OCI-LY1 (cell line): ENCODE data around the gene RBM47.
A peak's percentile ranks its signal among the peaks of the same experiment; 100 is the strongest.
"Not testable (repeated sequence)": the region's sequence is repeated elsewhere in the genome, so short reads cannot be mapped to it uniquely, and the experiment has no call there.

Experiments
- H2AFZ ChIP-seq: fragments of 200-600 bp; sonication (generic), shearing (Covaris generic); 2 replicates; pipeline ENCODE4 v1.6.0; 2014; ENCODE audit warnings: antibody characterized with exemption, mild to moderate bottlenecking, low read length
- H3F3A ChIP-seq: fragments of 200-600 bp; sonication (generic), shearing (Covaris generic); 2 replicates; pipeline ENCODE4 v1.6.0; 2014; ENCODE audit warnings: mild to moderate bottlenecking, antibody characterized with exemption, low read length, moderate library complexity; ENCODE audit not compliant: insufficient read depth
- H3K27ac ChIP-seq: fragments of 200-600 bp; sonication (generic); 2 replicates; pipeline ENCODE4 v1.5.1; 2014; ENCODE audit warnings: low read length, mixed run types, mild to moderate bottlenecking, low read depth; ENCODE audit not compliant: poor library complexity, severe bottlenecking
- H3K27me3 ChIP-seq: fragments of 200-600 bp; sonication (generic); 2 replicates; pipeline ENCODE4 v1.6.0; 2014; ENCODE audit warnings: antibody characterized with exemption, mild to moderate bottlenecking, low read length, moderate library complexity; ENCODE audit not compliant: insufficient read depth
- H3K36me3 ChIP-seq: fragments of 200-600 bp; sonication (generic); 2 replicates; pipeline ENCODE4 v1.6.1; 2014; ENCODE audit warnings: mild to moderate bottlenecking, antibody characterized with exemption, low read length, moderate library complexity, mixed read lengths; ENCODE audit not compliant: insufficient read depth
- H3K4me1 ChIP-seq: fragments of 200-600 bp; sonication (generic); 2 replicates; pipeline ENCODE4 v1.5.1; 2014; ENCODE audit warnings: mild to moderate bottlenecking, low read length, moderate library complexity; ENCODE audit not compliant: insufficient read depth, severe bottlenecking
- H3K4me2 ChIP-seq: fragments of 200-600 bp; sonication (generic), shearing (Covaris generic); 2 replicates; pipeline ENCODE4 v1.6.1; 2014; ENCODE audit warnings: low read length
- H3K4me3 ChIP-seq: fragments of 200-600 bp; sonication (generic); 2 replicates; pipeline ENCODE4 v1.5.1; 2014; ENCODE audit warnings: low read length, low read depth, mild to moderate bottlenecking, mixed read lengths; ENCODE audit not compliant: poor library complexity, severe bottlenecking
- H3K79me2 ChIP-seq: fragments of 200-600 bp; shearing (Covaris generic); 2 replicates; pipeline ENCODE4 v1.6.1; 2016; ENCODE audit warnings: mixed run types, low read length, mixed read lengths; ENCODE audit not compliant: insufficient read depth
- H3K9ac ChIP-seq: fragments of 200-600 bp; sonication (generic), shearing (Covaris generic); 2 replicates; pipeline ENCODE4 v1.6.1; 2014; ENCODE audit warnings: mild to moderate bottlenecking, low read length, mixed read lengths
- H3K9me2 ChIP-seq: fragments of 200-600 bp; sonication (generic), shearing (Covaris generic); 2 replicates; pipeline ENCODE4 v1.6.1; 2014; ENCODE audit warnings: low read depth, mild to moderate bottlenecking, low read length, mixed read lengths
- H3K9me3 ChIP-seq: fragments of 200-600 bp; shearing (Covaris generic); 2 replicates; pipeline ENCODE4 v1.6.1; 2014; ENCODE audit warnings: low read length, mixed read lengths
- H4K20me1 ChIP-seq: fragments of 200-600 bp; sonication (generic), shearing (Covaris generic); 2 replicates; pipeline ENCODE4 v1.6.0; 2016; ENCODE audit warnings: mild to moderate bottlenecking, low read length; ENCODE audit not compliant: insufficient read depth
- CTCF ChIP-seq: fragments of 200-600 bp; sonication (generic), shearing (Covaris generic); IDR thresholded peaks from 2 replicates; pipeline ENCODE4 v1.5.1; 2017; ENCODE audit warnings: mild to moderate bottlenecking, antibody characterized with exemption, low read length, moderate library complexity, mixed read lengths
- EZH2 ChIP-seq: fragments of 200-600 bp; sonication (generic), shearing (Covaris generic); IDR thresholded peaks from 2 replicates; pipeline ENCODE4 v1.8.0; 2017; ENCODE audit warnings: borderline replicate concordance, mixed run types, mild to moderate bottlenecking, antibody characterized with exemption, low read length, moderate library complexity, mixed read lengths

Gene RBM47

GRCh38 chr4:40555176-40555900 is 74.3 kb downstream of the RBM47 start:
- H3K4me1 ChIP-seq = peaks cover 25% of the 10 kb centered on the region

GRCh38 chr4:40554641-40555040 is 75.0 kb downstream of the RBM47 start:
- H3K27ac ChIP-seq, H3F3A ChIP-seq: not testable (repeated sequence)

More at GRCh38 chr4:40555176-40555900, 74.3 kb downstream of the RBM47 start:
- Histone ChIP-seq H3K27me3 (no peaks in the 10 kb centered on the region), H3K4me3 (no peak overlapping the region), H3K36me3 (no peaks in the 10 kb centered on the region), H3K27ac (no peak overlapping the region), H3K9me3 (no peaks in the 10 kb centered on the region), H3K79me2 (no peaks in the 10 kb centered on the region), H3K9ac (no peak overlapping the region), H3F3A (no peaks in the 10 kb centered on the region), H3K9me2 (no peaks in the 10 kb centered on the region), H2AFZ (no peak overlapping the region), H4K20me1 (no peaks in the 10 kb centered on the region), H3K4me2 (no peak overlapping the region)
- TF ChIP-seq CTCF (no peak), EZH2 (no peak)

GRCh38 chr4:40553995-40554394 is 75.7 kb downstream of the RBM47 start:
- no peaks in the 10 kb centered on the region for H3K79me2 ChIP-seq
- no peaks in the 10 kb centered on the region for H4K20me1 ChIP-seq
- H3K9me3 ChIP-seq = no peaks in the 10 kb centered on the region
- H3K9ac ChIP-seq = no peak overlapping the region
- no peak overlapping the region for H3K27ac ChIP-seq
- TF ChIP-seq EZH2 = no peak
- TF ChIP-seq CTCF = no peak
- no peak overlapping the region for H3K4me3 ChIP-seq
- no peaks in the 10 kb centered on the region for H3K27me3 ChIP-seq
- no peak overlapping the region for H2AFZ ChIP-seq
- H3K4me1 ChIP-seq = peaks cover 12% of the 10 kb centered on the region
- no peaks in the 10 kb centered on the region for H3K36me3 ChIP-seq
- H3K9me2 ChIP-seq = no peaks in the 10 kb centered on the region
- H3K4me2 ChIP-seq = no peak overlapping the region
- H3F3A ChIP-seq = no peaks in the 10 kb centered on the region

More at GRCh38 chr4:40554641-40555040, 75.0 kb downstream of the RBM47 start:
- H3K4me3 ChIP-seq, H3K27me3 ChIP-seq, H3K79me2 ChIP-seq, H4K20me1 ChIP-seq, H3K9me3 ChIP-seq, H3K9me2 ChIP-seq, H3K4me2 ChIP-seq, H3K9ac ChIP-seq, H2AFZ ChIP-seq, H3K36me3 ChIP-seq: not testable (repeated sequence)
- peaks cover 18% of the 10 kb centered on the region for H3K4me1 ChIP-seq

- TF ChIP-seq CTCF = no peak
- Histone ChIP-seq H3K9me2 (no peaks in the 10 kb centered on the region), H3K9ac (no peak overlapping the region), H3K4me1 (peaks cover 11% of the 10 kb centered on the region), H4K20me1 (no peaks in the 10 kb centered on the region), H3K4me2 (no peak overlapping the region), H3K4me3 (no peak overlapping the region), H2AFZ (no peak overlapping the region), H3F3A (no peaks in the 10 kb centered on the region), H3K9me3 (no peaks in the 10 kb centered on the region), H3K79me2 (no peaks in the 10 kb centered on the region), H3K27me3 (no peaks in the 10 kb centered on the region), H3K36me3 (no peaks in the 10 kb centered on the region), H3K27ac (no peak overlapping the region)
These were observed 77.1 kb downstream of the RBM47 start for GRCh38 chr4:40552536-40552935.

- peak overlapping the region; percentile 9 for H3K4me3 ChIP-seq
- not testable (repeated sequence) for H3K79me2 ChIP-seq, H3K9me2 ChIP-seq, H3K9ac ChIP-seq, H3K27ac ChIP-seq, H3F3A ChIP-seq, H3K36me3 ChIP-seq, H3K4me2 ChIP-seq, H4K20me1 ChIP-seq, H3K9me3 ChIP-seq, H3K27me3 ChIP-seq, H2AFZ ChIP-seq
- peaks cover 11% of the 10 kb centered on the region for H3K4me1 ChIP-seq
These were observed 78.0 kb downstream of the RBM47 start for GRCh38 chr4:40551568-40552136.
